Adrenal gland (tissue), 5 donors: Measurements from ENCODE around the gene EIF4EBP3.

Source experiments
- CTCF ChIP-seq, 6 experiments: fragments of 450-650 bp in 4 of 6; fragments of 200-600 bp in 2 of 6; sonication (generic) in 1 of 6; IDR thresholded peaks; 1 replicate in 5 of 6; 2 replicates in 1 of 6; pipeline versions ENCODE4 v1.5.1 to v1.8.0; 2016 to 2021; ENCODE audit warnings: antibody characterized with exemption in 6 of 6, mild to moderate bottlenecking in 2 of 6, moderate library complexity in 1 of 6
- POLR2A ChIP-seq, 2 donors: fragments of 450-650 bp; IDR thresholded peaks; one replicate each; pipeline ENCODE4 v1.6.1; 2017; ENCODE audit warnings: antibody characterized with exemption in 2 of 2, mild to moderate bottlenecking in 2 of 2, moderate library complexity in 1 of 2
- donor health status: DM: no; HTN: no; CAD: no.

GRCh38 chr5:140547508-140548299, at the start of gene EIF4EBP3:
- TF ChIP-seq CTCF (IDR thresholded peaks at IDR 0.05): peak; percentile 33 to 93 (median 88)
- peak; percentile 74 to 96 for TF ChIP-seq POLR2A (IDR thresholded peaks at IDR 0.05)
